GM12891 (cell line): Measurements from ENCODE around the gene NOL9.

Source experiments
- PAX5 ChIP-seq: IDR thresholded peaks from 2 replicates; pipeline ENCODE4 v1.6.1; 2011; ENCODE audit warnings: low read length, moderate library complexity, mild to moderate bottlenecking; ENCODE audit not compliant: insufficient read depth, severe bottlenecking
- POLR2A ChIP-seq: IDR thresholded peaks from 2 replicates; pipeline ENCODE4 v1.6.1; 2011; ENCODE audit warnings: low read depth, low read length, control low read depth
- TAF1 ChIP-seq: IDR thresholded peaks from 2 replicates; pipeline ENCODE4 v1.6.1; 2011; ENCODE audit warnings: low read depth, low read length, control low read depth

DNA sequence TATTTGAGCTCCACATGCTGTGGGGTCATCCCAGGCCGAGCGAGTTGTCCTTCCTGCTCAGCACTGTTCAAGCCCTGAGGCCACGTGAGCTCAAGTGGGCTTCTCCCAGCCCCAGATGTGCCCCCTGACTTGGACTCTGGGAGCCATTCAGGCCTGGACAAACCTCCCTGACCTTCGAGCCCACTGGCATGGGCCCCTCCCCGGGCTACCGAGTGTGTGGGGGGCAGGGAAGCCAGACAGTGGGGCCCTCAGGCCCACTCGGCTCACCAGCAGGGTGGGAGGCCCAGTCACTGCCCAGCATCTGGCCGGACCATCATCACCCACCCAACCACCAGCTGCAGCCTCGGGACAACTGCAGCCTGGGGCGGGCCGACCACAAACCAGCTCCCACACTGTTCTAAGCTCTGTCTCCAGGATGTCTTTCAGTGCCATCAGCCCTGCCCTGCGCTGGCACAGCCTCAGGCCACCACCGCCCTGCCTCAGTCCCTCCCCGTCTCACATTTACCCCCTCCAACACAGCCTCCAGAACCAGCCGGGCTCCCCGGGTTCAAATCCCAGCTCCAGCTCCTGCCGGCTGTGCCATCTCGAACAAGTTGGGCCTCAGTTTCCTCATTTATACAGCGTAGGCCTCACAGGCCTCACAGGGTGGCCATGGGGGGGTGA is 41.9 kb downstream of the NOL9 start:
- TF ChIP-seq PAX5 (no peak), POLR2A (no peak), TAF1 (no peak)
